GM03348 (cell line): ENCODE data around the gene SLC41A1.

Source experiments
- DNase-seq: peaks from one replicate; pipeline ENCODE4 v3.0.0; 2012; ENCODE audit warnings: low spot score

The SLC41A1 gene

DNA sequence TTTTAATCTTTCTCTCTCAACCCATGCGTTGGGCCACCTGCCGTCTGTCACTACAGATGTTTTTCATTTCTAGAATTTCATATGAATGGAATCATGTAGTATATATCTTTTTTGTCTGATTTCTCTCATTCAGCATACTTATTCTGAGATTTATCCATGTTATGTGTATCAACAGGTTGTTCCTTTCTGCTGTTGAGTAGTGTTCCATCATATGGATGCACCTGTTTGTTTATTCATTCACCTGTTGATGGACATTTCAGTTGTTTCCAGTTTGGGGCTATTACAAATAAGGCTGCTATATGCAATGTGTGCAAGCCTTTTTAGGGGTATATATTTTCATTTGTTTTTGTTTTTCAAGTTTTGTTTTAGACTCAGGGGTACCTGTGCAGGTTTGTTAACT is 9.4 kb upstream of the SLC41A1 start:
- no peak for DNase-seq

DNA sequence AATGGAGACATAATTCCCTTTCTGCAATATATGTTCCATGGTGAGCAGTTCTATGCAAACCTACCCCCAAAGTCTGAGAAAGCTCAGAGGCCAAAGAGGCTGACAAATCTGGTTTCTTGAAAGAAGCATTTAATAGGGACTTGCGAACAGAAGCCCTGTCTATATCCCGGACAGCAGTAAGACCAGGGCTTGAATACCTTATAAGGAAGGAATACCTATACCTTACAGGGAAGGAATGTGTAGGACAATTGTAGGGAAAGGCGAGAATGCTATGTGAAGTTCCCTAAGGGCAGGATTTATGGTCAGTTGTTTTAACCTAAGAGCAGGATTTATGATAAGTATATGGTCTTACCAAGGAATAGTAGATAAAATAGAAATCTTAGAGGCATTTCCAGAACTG is 5.0 kb upstream of the SLC41A1 start:
- no peak for DNase-seq

DNA sequence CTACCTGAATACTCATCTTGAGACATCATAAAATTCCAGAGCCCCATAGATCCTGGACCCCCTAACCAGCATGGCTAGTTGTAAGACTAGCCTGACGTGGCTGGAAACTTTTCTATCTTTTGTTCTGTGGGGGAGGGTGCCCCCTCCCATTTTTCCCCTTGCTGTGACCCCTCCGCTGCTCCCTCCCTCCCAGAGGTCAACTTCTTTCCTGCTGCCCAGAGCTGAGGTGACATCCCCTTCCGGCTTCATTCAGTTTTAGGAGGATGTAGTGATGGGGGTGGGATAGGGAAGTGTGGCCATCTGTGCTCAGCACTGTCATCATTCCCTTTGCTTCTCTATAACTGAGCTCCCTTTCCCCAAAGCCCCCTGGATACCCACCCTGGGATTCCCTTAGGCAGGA is 4.4 kb upstream of the SLC41A1 start:
- no peak for DNase-seq

DNA sequence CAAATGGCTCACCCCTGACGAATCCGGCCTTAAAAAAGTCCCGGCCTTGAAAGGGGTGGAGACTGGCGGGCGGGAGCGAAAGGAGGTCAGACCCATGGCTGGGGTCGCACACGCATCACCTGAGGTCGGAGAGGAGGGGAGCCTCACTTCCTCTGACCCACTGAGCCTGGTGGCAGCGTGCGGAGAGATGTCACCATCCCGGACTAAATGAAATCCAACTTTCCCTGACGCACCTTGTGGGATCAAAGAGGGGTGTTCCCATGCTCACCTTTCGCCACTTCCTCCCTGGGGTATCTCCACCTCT is 709 bp upstream of the SLC41A1 start:
- no peak for DNase-seq

DNA sequence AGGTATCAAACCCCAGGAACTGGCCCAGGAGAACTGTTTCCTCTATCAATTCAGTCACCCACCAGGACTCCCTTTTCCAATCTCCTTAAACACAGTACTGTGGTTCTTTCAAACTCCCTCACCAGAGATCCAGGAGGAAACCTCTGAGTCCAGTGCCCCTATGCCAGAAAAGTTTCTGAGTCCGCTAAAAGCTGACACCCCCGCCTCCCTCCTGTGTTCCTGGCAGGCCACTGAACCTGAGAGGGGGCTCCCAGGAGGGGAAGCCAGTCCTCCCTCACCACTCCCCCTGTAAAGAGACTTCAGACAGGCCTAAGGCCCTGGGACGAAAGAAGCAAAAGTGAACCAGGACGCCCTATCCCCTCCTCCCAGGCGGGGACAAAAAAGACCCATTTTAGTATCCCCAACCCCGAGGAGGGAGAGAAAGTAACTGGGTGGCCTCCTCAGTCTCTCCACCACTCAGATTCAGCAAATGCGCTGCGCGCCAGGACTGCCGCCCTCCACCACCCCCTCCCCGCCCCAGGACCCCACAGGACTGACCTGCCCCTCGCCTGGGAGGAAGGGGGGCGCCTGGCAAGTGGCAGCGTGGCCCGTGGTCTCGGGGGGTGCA is 624 bp downstream of the SLC41A1 start:
- DNase-seq = peak; percentile 60

DNA sequence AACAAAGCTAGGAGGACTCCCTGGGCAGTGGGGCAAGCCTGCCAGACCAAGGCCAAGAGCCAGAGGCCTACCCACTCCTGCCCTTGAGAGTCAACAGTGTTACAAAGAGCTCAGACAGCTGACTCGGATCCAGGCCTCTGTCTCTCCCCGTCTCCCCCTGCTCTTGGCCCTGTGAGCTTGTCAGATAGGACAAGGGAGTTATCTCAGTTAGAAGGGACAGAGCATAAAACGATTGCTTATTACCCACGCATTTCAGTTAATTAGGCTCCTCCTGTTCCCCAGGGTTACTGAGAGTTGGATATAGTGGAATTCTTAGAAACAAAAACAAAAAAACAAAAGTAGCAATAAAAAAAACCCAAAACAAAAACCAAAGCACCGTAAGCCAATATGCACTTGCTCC is 1.3 kb downstream of the SLC41A1 start:
- peak; percentile 37 for DNase-seq

DNA sequence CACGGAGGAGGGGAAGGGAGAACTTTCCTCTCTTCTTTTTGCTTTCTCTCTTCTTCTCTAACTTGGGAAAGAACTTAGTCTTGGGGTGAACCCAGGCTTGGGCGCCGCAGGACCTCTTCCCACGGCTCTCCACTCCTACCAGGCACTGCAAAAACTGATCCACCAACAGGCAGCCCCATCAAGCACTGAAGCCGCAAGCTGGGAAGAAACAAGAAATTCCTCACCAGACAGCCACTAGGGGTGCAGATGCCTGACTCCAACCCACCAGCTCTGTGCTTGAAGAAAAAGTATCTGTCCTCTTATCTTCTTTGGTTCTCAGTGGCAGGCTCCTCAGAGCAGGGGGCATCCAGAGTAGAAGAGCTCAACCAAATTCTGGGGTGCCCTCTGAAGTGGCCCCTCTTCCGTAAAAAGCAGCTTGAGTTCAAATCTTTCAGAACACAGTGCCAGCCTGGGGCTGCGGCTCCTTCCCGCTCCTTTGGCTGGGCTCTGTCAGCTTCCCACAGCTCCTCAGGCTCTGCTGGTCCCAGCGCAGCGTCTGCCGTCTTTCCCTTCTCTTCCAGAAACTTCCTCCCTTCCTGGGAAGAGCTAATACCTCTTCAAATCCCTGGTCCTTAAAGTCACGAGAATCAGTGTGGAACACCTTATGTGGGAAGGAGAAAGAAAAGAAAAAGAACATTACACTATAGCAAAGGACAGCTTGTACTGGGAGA is 2.4 kb downstream of the SLC41A1 start:
- no peak for DNase-seq

DNA sequence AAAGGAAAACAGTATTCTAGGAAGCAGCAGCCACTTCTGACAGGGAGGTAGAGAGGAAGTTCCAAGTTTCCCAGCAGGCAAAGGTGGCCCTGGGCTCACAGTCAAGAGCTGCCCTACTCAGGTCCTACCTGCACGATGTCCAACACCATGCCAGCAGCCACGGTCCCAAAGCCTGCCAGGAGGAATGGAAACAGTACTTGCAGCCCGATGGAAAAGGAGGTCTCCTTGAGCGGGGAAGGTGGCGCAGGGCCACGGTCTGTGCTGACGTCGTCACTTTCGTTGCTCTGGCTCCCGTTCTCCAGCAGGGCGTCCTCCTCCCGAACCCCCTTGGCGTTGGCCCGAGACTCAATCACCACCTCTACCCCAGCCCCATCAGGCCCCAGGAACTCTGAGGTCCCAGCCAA is 3.1 kb downstream of the SLC41A1 start:
- DNase-seq = no peak

DNA sequence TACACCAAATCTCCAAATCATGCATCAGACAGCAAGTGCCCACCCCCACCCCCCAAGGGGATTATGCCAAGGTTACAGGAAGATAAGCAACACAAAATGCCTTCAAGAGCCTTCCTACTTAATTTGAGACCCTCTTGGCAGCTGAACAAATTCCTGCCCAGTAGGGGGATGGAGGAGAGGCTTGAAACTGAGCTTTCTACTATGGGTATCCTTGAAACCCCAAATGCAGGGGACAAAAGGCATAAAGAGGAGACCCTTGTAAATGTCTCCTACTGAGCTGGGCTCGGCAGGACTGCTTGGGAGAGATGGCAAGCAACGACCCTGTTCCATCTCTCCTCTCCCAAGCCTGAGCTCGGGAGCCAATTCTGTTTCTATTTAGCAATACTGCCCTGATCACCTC is 3.5 kb downstream of the SLC41A1 start:
- no peak for DNase-seq

DNA sequence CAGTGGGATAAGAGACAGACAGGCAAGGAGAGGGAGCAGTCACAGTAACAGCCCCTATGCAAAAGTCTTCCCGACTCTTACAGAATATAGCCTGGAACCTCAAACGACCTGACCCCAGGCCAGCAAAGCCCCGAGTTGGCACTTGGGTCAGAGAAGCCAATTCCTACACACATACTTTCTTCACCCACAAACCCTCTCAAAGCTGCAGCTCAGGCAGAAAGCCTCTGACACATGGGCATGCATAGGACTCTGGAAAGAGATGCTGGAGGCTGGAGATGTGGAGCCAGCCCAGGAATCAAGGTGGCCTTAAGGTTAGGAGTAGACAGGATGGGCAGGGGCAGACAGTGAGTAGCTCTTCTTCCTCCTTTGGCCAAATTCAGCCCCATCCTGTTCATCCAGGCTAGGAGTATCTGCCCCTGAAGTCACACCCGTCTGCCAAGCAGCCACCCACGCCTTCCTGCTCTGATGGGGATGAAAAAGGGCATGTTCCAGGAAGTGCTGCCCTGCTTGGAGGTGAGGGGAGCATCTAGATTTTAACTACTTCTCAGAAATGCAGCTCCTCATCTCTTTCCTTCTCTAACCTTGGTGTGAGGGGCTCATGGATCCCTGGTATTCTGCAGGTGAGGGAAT is 7.8 kb downstream of the SLC41A1 start:
- peak; percentile 48 for DNase-seq

DNA sequence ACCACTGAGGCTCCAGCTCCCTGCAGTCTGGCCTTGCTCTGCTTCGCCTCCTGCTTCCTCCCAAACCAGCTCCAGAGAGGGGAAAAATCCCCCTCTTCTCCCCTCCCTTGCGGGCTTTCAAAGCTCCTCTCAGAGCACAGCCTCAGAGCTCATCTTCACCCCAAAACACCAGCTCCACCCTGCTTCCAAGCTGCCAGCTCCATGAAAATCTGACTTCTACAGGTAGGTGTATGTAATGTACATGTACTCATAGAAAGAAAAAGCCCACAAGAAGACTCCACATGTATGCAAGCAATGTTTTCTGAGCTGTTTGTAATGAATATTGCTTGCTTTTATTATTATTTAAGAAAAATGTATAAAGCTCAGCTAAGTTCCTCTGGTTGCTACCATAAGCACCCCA is 8.4 kb downstream of the SLC41A1 start:
- DNase-seq = no peak

DNA sequence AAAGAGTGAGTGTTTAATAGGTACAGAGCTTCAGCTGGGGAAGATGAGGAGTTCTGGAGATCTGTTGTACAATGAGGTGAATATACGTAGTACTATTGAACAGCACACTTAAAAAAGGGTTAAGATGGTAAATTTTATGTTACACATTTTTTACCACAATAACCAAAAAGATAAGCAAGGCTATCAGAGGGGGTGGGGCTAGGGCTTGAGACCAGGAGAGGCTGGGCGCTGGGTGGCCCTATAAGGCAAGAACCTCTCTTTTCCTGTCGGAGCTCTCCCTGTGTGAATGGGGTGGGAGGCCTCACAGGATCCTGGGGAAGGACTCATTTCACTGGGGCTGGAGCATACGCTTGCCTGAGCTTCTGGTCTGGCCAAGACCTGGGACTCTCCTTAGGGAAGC is 9.0 kb downstream of the SLC41A1 start:
- no peak for DNase-seq

DNA sequence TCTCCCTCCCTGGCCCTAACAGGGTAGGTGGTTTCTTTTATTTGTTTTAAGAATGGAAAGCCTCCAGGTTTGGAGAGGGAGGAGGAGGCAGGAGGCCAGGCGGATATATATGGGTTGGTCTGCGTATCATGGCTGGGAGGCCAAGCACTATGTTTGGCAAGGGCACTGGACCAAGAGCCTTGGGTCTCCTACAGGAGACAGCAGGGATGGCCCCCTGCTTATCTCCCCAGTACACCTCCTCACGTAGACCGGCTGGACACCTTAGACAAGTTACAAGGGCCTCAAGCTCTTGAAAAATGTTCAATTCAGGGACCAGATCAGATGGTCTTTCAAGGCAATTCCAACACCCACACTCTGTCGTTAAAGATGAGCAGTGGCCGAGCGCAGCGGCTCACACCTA is 10.9 kb downstream of the SLC41A1 start:
- DNase-seq = no peak

DNA sequence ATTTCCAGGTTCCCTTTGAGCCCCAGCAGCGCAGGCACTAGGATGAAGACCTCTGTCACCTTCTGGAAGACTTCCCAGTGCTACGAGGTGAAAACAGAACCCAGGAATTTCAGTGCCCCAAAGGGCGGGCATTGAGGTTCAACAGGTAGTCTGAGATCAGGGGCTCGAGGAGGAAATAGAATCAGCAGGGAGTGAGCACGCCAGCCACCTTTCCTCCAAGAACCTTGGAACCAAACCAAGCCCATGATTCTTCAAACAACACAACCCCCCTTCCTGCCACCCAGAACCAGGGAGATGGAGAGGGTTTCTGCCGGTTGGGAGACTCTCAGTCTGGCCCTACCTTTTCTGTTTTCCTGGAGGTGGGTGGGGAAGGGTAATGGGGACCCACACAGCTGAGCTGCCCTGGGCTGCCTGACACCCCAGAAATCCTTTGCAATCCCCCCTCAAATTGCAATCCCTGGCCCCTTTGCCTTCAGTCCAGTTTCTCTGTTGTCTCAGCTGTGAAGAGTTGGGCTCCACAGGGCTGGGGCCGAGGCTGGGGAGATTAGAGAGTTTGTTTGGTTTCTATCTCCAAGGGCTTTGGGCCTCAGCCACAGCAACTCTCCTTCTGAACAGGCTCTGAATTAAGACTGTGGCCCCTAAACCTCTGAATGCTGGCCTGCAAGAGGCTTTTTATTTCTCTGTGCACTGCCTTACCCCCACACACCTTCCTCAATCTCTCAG is 11.9 kb downstream of the SLC41A1 start:
- DNase-seq = no peak

DNA sequence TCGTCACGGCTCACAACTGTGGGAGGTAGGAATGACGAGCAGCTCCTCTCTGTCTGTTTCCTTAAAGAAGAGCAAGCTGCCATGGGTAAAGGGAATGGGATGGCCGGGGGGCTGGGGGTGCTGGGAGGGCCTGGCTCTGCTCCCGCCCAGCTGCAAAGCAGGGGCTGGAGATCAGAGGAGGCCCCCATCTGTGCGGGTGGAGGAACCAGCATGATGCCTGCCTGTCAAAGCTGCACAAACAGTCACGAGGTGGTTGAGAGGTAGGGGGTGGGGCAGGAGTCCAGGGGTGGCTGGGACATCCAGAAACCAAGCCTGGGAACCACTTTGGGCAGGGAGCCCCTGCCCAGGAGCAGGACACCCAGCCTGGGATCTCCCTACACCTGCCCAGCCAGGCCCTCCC is 12.6 kb downstream of the SLC41A1 start:
- DNase-seq = no peak

DNA sequence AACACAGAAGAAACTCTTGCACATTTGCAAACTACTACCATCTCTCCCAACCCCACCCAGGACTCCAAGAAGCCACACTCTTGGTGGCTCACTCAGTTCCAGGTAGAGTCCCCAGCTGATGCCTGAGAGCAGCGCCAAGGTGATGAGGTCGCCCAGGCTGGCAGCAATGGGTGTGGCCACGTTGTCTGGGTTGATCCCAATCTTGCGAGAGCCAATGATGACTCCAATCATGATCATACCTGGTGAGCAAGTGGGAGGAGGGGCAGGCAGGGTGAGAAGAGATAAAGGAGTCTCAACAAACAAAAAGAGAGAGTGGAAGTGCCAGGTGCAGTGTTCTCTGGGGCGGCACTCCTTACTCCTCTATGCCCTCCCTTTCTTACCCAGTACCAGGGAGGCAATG is 14.4 kb downstream of the SLC41A1 start:
- DNase-seq = no peak

DNA sequence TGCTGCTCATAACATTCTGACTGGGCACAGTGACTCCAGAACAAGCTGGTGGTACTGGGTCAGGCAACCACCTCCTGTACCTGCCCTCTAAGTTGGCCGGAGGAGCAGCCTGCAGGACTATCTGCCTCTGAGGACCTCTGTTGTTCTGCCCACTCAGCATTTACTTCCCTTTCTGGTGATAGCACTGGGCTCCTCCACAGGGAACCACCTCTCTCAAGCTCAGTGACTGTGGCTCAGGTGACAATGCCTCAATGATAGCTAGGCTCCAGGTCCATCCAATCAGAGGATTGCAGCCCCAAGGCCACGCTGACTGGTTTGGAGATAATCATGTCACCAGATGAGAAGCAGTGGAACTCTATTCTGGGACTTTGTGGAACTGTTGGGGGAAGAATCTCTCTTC is 15.8 kb downstream of the SLC41A1 start:
- no peak for DNase-seq

DNA sequence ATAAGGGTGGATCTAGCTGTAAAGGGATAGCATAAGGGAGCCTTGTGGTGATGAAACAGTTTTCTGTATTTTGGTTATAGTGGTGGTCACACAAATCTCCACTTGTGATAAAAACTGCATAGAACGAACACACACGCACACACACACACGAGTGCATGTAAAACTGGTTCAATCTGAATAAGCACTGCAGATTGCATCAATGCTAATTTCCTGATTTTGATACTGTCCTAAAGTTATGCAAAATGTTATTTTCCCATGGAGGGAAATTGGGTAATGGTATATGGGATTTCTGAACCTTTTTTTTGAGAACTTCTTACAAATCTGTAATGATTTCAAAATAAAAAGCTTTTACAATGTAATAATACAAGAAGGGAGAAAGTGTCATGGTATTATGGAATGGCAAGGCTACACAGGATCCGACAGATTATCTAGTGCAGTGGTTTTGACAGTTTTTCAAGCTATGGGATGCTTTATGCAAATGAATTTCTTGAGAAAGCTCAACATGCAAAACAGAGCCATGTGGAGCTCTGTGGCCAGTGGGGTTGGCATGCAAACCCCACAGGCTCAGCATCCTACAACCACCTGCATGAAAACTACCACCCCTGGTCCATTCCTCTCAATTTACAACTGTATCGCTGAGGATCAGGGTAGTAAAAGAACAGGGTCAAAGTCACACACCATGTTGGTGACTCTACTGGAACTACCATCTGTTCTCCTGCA is 18.8 kb downstream of the SLC41A1 start:
- no peak for DNase-seq

DNA sequence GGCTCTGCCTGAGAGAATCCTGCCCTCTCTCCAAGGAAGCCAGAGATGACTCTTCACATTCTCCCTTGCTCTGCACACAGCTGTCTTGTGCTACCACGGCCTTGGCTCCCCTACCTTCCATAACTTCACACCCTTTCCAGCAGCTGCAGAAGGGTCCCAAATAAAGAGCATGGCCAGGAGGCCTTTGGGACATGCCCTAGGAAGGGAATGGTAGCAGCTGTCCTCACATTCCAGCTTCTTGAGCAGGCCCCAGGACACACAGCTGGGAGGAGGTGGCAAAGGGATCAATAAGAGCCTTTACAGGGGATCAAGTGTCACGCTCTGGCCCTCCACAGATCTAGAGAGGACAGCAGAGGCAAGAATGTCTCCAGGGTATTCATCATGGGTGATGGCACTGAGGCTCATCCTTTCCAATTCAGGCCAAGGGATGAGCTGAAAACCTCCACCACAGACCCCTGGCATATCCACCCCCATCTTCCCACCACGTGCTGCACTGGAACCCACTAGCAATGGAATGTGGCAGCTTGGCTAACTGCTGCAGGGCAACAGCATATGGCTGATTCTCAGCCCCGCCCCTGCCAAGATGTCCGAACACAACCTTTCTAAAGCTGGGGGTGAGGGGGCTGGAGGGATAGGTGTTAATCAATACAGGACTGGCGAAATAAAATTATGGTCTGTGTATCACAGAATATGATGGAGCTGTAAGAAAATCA is 19.9 kb downstream of the SLC41A1 start:
- no peak for DNase-seq

DNA sequence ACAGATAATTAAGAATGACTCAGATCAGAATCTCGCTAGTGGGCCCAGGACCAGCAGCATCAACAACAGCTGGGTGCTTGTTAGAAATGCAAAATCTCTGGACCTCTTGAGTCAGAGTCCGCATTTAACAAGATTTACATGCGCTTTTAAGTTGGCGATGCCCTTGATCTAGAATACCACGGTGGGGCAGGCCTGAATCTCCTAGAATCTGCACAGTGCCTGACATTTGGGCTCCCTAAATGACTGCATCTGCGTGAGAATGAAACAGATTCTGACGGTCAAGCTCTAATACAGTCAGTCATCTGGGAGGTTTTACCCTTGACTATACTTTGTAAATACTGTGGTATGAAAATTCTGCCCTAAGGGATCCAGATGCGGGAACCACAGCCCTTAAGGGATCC is 20.5 kb downstream of the SLC41A1 start:
- DNase-seq = no peak

DNA sequence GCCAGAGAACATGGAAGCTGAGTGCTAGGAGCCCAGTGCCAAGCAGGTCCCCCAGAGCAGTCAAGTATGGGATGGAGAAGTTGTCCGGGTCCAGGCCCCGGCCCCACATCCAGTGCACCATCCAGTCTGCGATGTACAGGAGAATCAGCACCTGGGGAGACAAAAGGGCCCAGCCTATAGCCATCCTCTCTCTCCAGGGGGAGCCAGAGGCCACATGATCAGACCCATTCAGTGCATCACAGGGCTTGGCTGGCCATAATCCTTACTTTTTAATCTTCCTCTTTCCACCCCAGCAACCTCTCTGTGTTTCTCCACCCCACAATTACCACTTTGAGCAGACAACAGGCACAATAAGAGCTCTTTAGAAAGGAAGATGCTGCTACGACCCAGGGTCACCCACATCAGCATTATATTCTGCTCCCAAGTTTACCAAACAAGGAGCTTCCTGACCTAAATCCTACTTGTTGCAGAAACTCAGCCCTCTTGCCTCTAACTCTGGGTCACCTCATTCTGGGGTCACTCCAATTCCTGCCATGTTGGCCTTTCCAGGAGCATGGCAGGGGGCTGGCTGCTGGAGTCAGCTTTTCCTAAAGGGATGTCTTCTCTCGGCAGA is 21.3 kb downstream of the SLC41A1 start:
- DNase-seq = peak; percentile 82
